Left ventricle myocardium inferior (tissue), 1 donor: ENCODE data around the gene PTPRN2. TPM values are rescaled to one million over a fixed set of nuclear protein-coding genes. Genes with fewer than 3 reads are reported as not detected.

Experiments
- DNase-seq: peaks from one replicate; pipeline ENCODE4 v3.0.0-alpha.2; 2020
- H3K27ac ChIP-seq: fragments of 200-600 bp; replicated peaks from 2 replicates; pipeline ENCODE4 v1.8.0; 2021
- H3K27me3 ChIP-seq: fragments of 200-600 bp; 2 replicates; pipeline ENCODE4 v1.8.0; 2021; ENCODE audit warnings: low read depth
- H3K36me3 ChIP-seq: fragments of 200-600 bp; 2 replicates; pipeline ENCODE4 v1.8.0; 2021
- H3K4me1 ChIP-seq: fragments of 200-600 bp; 2 replicates; pipeline ENCODE4 v1.8.0; 2021
- H3K4me3 ChIP-seq: fragments of 200-600 bp; 2 replicates; pipeline ENCODE4 v1.8.0; 2021; ENCODE audit warnings: mild to moderate bottlenecking, moderate library complexity
- H3K9me3 ChIP-seq: fragments of 200-600 bp; replicated peaks from 2 replicates; pipeline ENCODE4 v1.8.0; 2021
- CTCF ChIP-seq: fragments of 200-600 bp; IDR thresholded peaks from 2 replicates; pipeline ENCODE4 v1.8.0; 2021; ENCODE audit warnings: antibody characterized with exemption, mild to moderate bottlenecking, borderline replicate concordance
- intact Hi-C: fragments of 100-400 bp; cut with micrococcal nuclease; formaldehyde crosslinking; loops from one replicate; pipeline ENCODE4 v1.11.0; 2022
- total RNA-seq: library from RNA; stranded (reverse); fragmentation: NEBNext Ultra II Directional; extraction: Animal tissue kit (Norgen Biotek cat#: 25700); gene quantifications from one replicate; pipeline ENCODE4 v1.2.1, GENCODE V29; 2021
- donor health status: DM: no; HTN: yes; CAD: no; lungs with severe emphysema.

The PTPRN2 gene
- total RNA-seq, 1 donor from 2014 or later, result 1.3 TPM

DNA sequence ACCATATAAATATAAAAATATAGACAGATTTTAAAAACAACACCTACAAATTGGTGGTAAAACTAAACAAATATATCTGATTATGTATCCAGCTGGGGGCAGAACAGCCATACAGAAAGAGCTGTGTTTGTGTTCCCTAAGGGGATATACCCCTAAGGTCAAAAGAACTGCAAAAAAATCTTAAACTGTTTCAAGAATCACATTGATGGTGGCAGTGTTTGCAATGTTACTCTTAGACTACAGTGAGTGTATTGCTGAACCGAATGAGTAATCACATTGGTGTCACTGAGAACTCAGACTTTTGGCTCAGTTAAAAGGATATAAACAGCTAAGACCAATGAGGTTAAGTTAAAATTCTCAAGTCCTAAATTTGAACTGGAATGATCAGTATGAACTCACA lies 27.1 kb upstream of the PTPRN2 start:
- Histone ChIP-seq H3K9me3 (no peaks in the 10 kb centered on the region), H3K4me1 (no peaks in the 10 kb centered on the region), H3K36me3 (no peaks in the 10 kb centered on the region), H3K27me3 (no peaks in the 10 kb centered on the region), H3K4me3 (no peak overlapping the region), H3K27ac (no peak overlapping the region)
- no peak for TF ChIP-seq CTCF
- intact Hi-C loops, result no loop called here
- DNase-seq, result no peak

GRCh38 chr7:158613481-158613880 lies 25.9 kb upstream of the PTPRN2 start:
- H3K36me3 ChIP-seq, result no peaks in the 10 kb centered on the region
- no peaks in the 10 kb centered on the region for H3K9me3 ChIP-seq
- H3K27ac ChIP-seq, result no peak overlapping the region
- intact Hi-C loops, result no loop called here
- no peak for TF ChIP-seq CTCF
- no peak for DNase-seq
- H3K4me1 ChIP-seq, result no peaks in the 10 kb centered on the region
- no peak overlapping the region for H3K4me3 ChIP-seq
- H3K27me3 ChIP-seq, result no peaks in the 10 kb centered on the region

- no peak for TF ChIP-seq CTCF
- no peak overlapping the region for H3K4me3 ChIP-seq
- DNase-seq, result no peak
- H3K9me3 ChIP-seq, result no peaks in the 10 kb centered on the region
- intact Hi-C loops, result no loop called here
- no peak overlapping the region for H3K27ac ChIP-seq
- no peaks in the 10 kb centered on the region for H3K36me3 ChIP-seq
- H3K27me3 ChIP-seq, result no peaks in the 10 kb centered on the region
- no peaks in the 10 kb centered on the region for H3K4me1 ChIP-seq
These were observed 24.9 kb upstream of the PTPRN2 start for GRCh38 chr7:158612546-158612945.

GRCh38 chr7:158611541-158611940 lies 23.9 kb upstream of the PTPRN2 start:
- no peak for DNase-seq
- Histone ChIP-seq H3K9me3 (no peaks in the 10 kb centered on the region), H3K27ac (no peak overlapping the region), H3K36me3 (no peaks in the 10 kb centered on the region), H3K27me3 (no peaks in the 10 kb centered on the region), H3K4me1 (no peaks in the 10 kb centered on the region), H3K4me3 (no peak overlapping the region)
- TF ChIP-seq CTCF, result no peak
- intact Hi-C loops, result no loop called here

GRCh38 chr7:158609313-158609974 lies 21.8 kb upstream of the PTPRN2 start:
- DNase-seq, result no peak
- Histone ChIP-seq H3K36me3 (no peaks in the 10 kb centered on the region), H3K4me1 (no peaks in the 10 kb centered on the region), H3K27ac (no peak overlapping the region), H3K9me3 (no peaks in the 10 kb centered on the region), H3K4me3 (no peak overlapping the region), H3K27me3 (no peaks in the 10 kb centered on the region)
- no peak for TF ChIP-seq CTCF
- intact Hi-C loops, result no loop called here
